Mammary epithelial cell (primary cell): ENCODE measurements around the gene TWIST1.

Source experiments
- EZH2 ChIP-seq: IDR thresholded peaks from 2 replicates; pipeline ENCODE4 v1.6.1; 2012; ENCODE audit warnings: low read length, inconsistent platforms, borderline replicate concordance
- TF ChIP-seq, protein P1 (sequence below), 2 donors: IDR thresholded peaks in 1 of 2; conservative IDR thresholded peaks in 1 of 2; 2 replicates each; pipeline ENCODE4 v1.5.1; 2011 to 2012; ENCODE audit warnings: inconsistent platforms in 2 of 2, low read length in 2 of 2, mild to moderate bottlenecking in 2 of 2, control low read depth in 1 of 2, low read depth in 1 of 2; ENCODE audit not compliant: insufficient read depth in 1 of 2; ENCODE audit errors: extremely low read depth in 1 of 2

DNA sequence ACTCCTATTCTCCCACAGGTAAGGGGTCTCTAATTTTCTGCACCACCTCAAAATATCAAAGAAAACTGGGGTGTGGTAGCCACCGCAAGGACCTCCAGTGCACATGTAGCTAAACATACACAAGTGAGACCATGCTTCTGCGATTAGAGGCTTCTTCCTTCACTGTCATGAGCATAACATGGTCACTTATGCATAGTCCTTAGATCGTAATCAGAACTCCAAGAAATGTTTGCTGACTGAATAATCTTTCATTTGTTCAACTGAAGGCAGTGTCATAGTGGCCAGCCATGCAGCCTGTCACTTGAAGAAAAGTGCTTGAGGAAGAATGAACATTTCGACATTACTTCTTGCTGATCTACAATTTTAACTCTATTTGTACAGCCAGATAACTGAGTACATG, 14.6 kb downstream of the TWIST1 start:
- TF ChIP-seq EZH2, result no peak
- TF ChIP-seq, protein P1, sequence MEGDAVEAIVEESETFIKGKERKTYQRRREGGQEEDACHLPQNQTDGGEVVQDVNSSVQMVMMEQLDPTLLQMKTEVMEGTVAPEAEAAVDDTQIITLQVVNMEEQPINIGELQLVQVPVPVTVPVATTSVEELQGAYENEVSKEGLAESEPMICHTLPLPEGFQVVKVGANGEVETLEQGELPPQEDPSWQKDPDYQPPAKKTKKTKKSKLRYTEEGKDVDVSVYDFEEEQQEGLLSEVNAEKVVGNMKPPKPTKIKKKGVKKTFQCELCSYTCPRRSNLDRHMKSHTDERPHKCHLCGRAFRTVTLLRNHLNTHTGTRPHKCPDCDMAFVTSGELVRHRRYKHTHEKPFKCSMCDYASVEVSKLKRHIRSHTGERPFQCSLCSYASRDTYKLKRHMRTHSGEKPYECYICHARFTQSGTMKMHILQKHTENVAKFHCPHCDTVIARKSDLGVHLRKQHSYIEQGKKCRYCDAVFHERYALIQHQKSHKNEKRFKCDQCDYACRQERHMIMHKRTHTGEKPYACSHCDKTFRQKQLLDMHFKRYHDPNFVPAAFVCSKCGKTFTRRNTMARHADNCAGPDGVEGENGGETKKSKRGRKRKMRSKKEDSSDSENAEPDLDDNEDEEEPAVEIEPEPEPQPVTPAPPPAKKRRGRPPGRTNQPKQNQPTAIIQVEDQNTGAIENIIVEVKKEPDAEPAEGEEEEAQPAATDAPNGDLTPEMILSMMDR (conservative IDR thresholded peaks at IDR 0.05 in 1 of 2, IDR thresholded peaks at IDR 0.05 in 1 of 2; ENCODE audit: extremely low read depth in 1 of 2, insufficient read depth in 1 of 2, low read depth in 1 of 2, low read length in 2 of 2), result no peak
